ENCODE measurements around the gene OR4N2.
"Not testable (repeated sequence)": the region's sequence is repeated elsewhere in the genome, so short reads cannot be mapped to it uniquely, and the experiment has no call there.

DNA sequence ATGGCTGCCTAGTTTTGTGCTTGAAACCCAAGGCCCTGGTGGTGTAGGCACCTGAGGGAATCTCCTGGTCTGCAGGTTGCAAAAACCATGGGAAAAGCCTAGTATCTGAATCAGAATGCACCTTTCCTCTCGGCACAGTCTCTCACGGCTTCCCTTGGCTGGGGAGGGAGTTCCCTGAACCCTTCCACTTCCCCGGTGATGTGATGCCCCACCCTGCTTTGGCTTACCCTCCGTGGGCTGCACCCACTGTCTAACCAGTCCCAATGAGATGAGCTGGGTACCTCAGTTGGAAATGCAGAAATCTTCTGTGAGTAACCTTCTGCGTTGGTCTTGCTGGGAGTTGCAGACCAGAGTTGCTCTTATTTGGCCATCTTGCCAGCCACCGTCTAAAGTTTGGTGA, 17.4 kb downstream of the OR4N2 start:
- not testable (repeated sequence) for TF ChIP-seq FOXA1 (IDR thresholded peaks at IDR 0.05); ARNT (IDR thresholded peaks at IDR 0.05); SUZ12 (IDR thresholded peaks at IDR 0.05); ZNF384 (IDR thresholded peaks at IDR 0.05); FOXM1 (IDR thresholded peaks at IDR 0.05; ENCODE audit: borderline replicate concordance)

Data from HEK293T (cell line).